Motor neuron (in vitro differentiated cells): ENCODE data around the gene ALS2CL. TPM values are rescaled to one million over a fixed set of nuclear protein-coding genes. Genes with fewer than 3 reads are reported as not detected.
"Not testable (repeated sequence)": the region's sequence is repeated elsewhere in the genome, so short reads cannot be mapped to it uniquely, and the experiment has no call there.

Experiments
- ATAC-seq, 8 experiments: fragments of 200-7000 bp; cut with Tn5 transposase; replicated peaks in 6 of 8; 2 replicates each; pipeline ENCODE4 v1.8.0; 2021; ENCODE audit warnings: mild to moderate bottlenecking in 8 of 8, moderate library complexity in 8 of 8
- H3K27ac ChIP-seq, 2 donors: fragments of 250-450 bp; sonication (Bioruptor Pico); 2 replicates each; pipeline ENCODE4 v1.9.0; 2021; ENCODE audit warnings: antibody characterized with exemption in 2 of 2, mild to moderate bottlenecking in 2 of 2, moderate library complexity in 1 of 2
- H3K4me1 ChIP-seq, 2 donors: fragments of 250-450 bp; sonication (Bioruptor Pico); replicated peaks in 1 of 2; 2 replicates each; pipeline ENCODE4 v1.6.1; 2021; ENCODE audit warnings: antibody characterized with exemption in 2 of 2, mild to moderate bottlenecking in 2 of 2, moderate library complexity in 1 of 2
- H3K4me3 ChIP-seq, 5 donors: fragments of 250-450 bp; sonication (Bioruptor Pico); 2 replicates each; pipeline ENCODE4 v1.9.0; 2021; ENCODE audit warnings: antibody characterized with exemption in 5 of 5, mild to moderate bottlenecking in 5 of 5, moderate library complexity in 4 of 5
- WGBS, 10 experiments: fragments of 450-650 bp; shearing (Covaris generic); methylation state at CpG; one replicate each; pipeline ENCODE4 v1.0.0; 2022; 5-methylcytosine and 5-hydroxymethylcytosine counted together
- in situ Hi-C, 9 experiments: fragments of 400-800 bp; cut with MboI; loops; one replicate each; pipeline ENCODE4 v1.15.0; 2021; ENCODE audit warnings: low sequenced_read_pairs in 9 of 9, low pct_unique_long_range_greater_than_20kb in 2 of 9; ENCODE audit not compliant: unreplicated experiment in 9 of 9
- total RNA-seq, 8 experiments: library from RNA; unstranded; fragments of 300-600 nt; gene quantifications; 2 replicates each; pipeline versions ENCODE4 v1.2.3 to v1.2.4, GENCODE V29; 2022

Gene ALS2CL
- total RNA-seq, 8 experiments from 2014 or later = 0.49 to 3.3 (median 1.5) TPM

GRCh38 chr3:46706771-46707582, 13.5 kb upstream of the ALS2CL start:
- 33 to 100% (median 72%) methylated on average over 1 to 5 of the region's 13 CpGs; no CpG with 5 or more reads in 5 of the 10 experiments for WGBS, 10 experiments
- Histone ChIP-seq H3K27ac (no peak overlapping the region), H3K4me1 (peaks cover 6 to 21% of the 10 kb centered on the region in 2 donors), H3K4me3 (no peak overlapping the region)
- in situ Hi-C loops = loop anchor here in 7 of 9 experiments (25.0 kb wide), 4 partner anchors 180 to 655 kb away; partner anchors contain the start of gene PTH1R (in 5 of the 7)
- no peak for ATAC-seq

- Histone ChIP-seq H3K27ac (no peak overlapping the region), H3K4me3 (no peak overlapping the region), H3K4me1 (peaks cover 13 to 22% of the 10 kb centered on the region in 2 donors)
- ATAC-seq = peak in 2 of 8 experiments; percentile 38 to 57
- in situ Hi-C loops = loop anchor here in 7 of 9 experiments (25.0 kb wide), 4 partner anchors 181 to 656 kb away; partner anchors contain the start of gene PTH1R (in 5 of the 7)
- WGBS, 10 experiments = 0 to 92% (median 58%) methylated on average over 1 to 7 of the region's 19 CpGs; no CpG with 5 or more reads in 2 of the 10 experiments
These were observed 12.5 kb upstream of the ALS2CL start for GRCh38 chr3:46705751-46706552.

GRCh38 chr3:46705022-46705530, 11.6 kb upstream of the ALS2CL start:
- ATAC-seq = peak; percentile 50 to 93 (median 58)
- in situ Hi-C loops = loop anchor here in 7 of 9 experiments (25.0 kb wide), 4 partner anchors 182 to 657 kb away; partner anchors contain the start of gene PTH1R (in 5 of the 7)
- no peak overlapping the region for H3K4me3 ChIP-seq
- peaks cover 17 to 29% of the 10 kb centered on the region in 2 donors for H3K4me1 ChIP-seq
- WGBS, 10 experiments = 50% methylated on average over 2 of the region's 4 CpGs; no CpG with 5 or more reads in 9 of the 10 experiments
- H3K27ac ChIP-seq = no peak overlapping the region

- not testable (repeated sequence) for H3K4me3 ChIP-seq, H3K27ac ChIP-seq, ATAC-seq
- H3K4me1 ChIP-seq = peaks cover 24 to 36% of the 10 kb centered on the region in 2 donors
- no CpG with 5 or more reads among the region's 7 CpGs for WGBS, 10 experiments
- in situ Hi-C loops = loop anchor here in 7 of 9 experiments (25.0 kb wide), 4 partner anchors 183 to 658 kb away; partner anchors contain the start of gene PTH1R (in 5 of the 7)
These were observed 10.9 kb upstream of the ALS2CL start for GRCh38 chr3:46704346-46704745.

- in situ Hi-C loops = loop anchor here in 7 of 9 experiments (25.0 kb wide), 4 partner anchors 184 to 659 kb away; partner anchors contain the start of gene PTH1R (in 5 of the 7)
- no peak for ATAC-seq
- Histone ChIP-seq H3K27ac (no peak overlapping the region), H3K4me1 (peaks cover 25 to 38% of the 10 kb centered on the region in 2 donors), H3K4me3 (no peak overlapping the region)
- 80 to 100% (median 87%) methylated on average over 1 to 2 of the region's 4 CpGs; no CpG with 5 or more reads in 6 of the 10 experiments for WGBS, 10 experiments
These were observed 9.6 kb upstream of the ALS2CL start for GRCh38 chr3:46703013-46703520.

GRCh38 chr3:46702246-46703012, 8.9 kb upstream of the ALS2CL start:
- WGBS, 10 experiments = 20 to 86% (median 80%) methylated on average over 1 of the region's 4 CpGs; no CpG with 5 or more reads in 7 of the 10 experiments
- Histone ChIP-seq H3K4me3 (no peak overlapping the region), H3K4me1 (peaks cover 25 to 38% of the 10 kb centered on the region in 2 donors), H3K27ac (no peak overlapping the region)
- no peak for ATAC-seq
- in situ Hi-C loops = loop anchor here in 7 of 9 experiments (25.0 kb wide), 4 partner anchors 185 to 660 kb away; partner anchors contain the start of gene PTH1R (in 5 of the 7)

GRCh38 chr3:46701181-46701939, 7.9 kb upstream of the ALS2CL start, which contains the start of gene TMIE:
Gene TMIE (plus strand): TSS chr3:46701392. CDS start chr3:46701488, 96 bp downstream.
- no peak within 1 kb of the TSS for H3K27ac ChIP-seq
- ATAC-seq = peak in 7 of 8 experiments; percentile 2 to 68 (median 58)
- 17% methylated on average over 2 of the region's 51 CpGs; no CpG with 5 or more reads in 9 of the 10 experiments for WGBS, 10 experiments
- in situ Hi-C loops = loop anchor here in 7 of 9 experiments (25.0 kb wide), 4 partner anchors 186 to 661 kb away; partner anchors contain the start of gene PTH1R (in 5 of the 7)
- peaks cover 25 to 38% of the 10 kb centered on the region in 2 donors for H3K4me1 ChIP-seq
- peak within 1 kb of the TSS; percentile 18 to 31 (median 24) for H3K4me3 ChIP-seq

GRCh38 chr3:46700772-46701171, 7.3 kb upstream of the ALS2CL start:
- peak overlapping the region; percentile 18 to 31 (median 24) for H3K4me3 ChIP-seq
- in situ Hi-C loops = loop anchor here in 7 of 9 experiments (25.0 kb wide), 4 partner anchors 187 to 662 kb away; partner anchors contain the start of gene PTH1R (in 5 of the 7)

GRCh38 chr3:46699676-46700523, 6.4 kb upstream of the ALS2CL start:
- no peak overlapping the region for H3K27ac ChIP-seq
- ATAC-seq = peak in 7 of 8 experiments; percentile 1 to 63 (median 36)
- peaks cover 25 to 32% of the 10 kb centered on the region in 2 donors for H3K4me1 ChIP-seq
- WGBS, 10 experiments = 40 to 100% (median 84%) methylated on average over 1 to 6 of the region's 8 CpGs; no CpG with 5 or more reads in 3 of the 10 experiments
- in situ Hi-C loops = loop anchor here in 8 of 9 experiments (10.0 to 25.0 kb wide), 5 partner anchors 187 to 662 kb away; partner anchors contain the start of gene PTH1R (in 5 of the 8)
- H3K4me3 ChIP-seq = no peak overlapping the region

More at GRCh38 chr3:46700772-46701171, 7.3 kb upstream of the ALS2CL start:
- no peak overlapping the region for H3K27ac ChIP-seq
- ATAC-seq = peak in 5 of 8 experiments; percentile 72 to 83 (median 78)
- 0% methylated on average over 1 of the region's 4 CpGs; no CpG with 5 or more reads in 9 of the 10 experiments for WGBS, 10 experiments
- peaks cover 25 to 38% of the 10 kb centered on the region in 2 donors for H3K4me1 ChIP-seq
